Measurements from ENCODE around the gene ASPG.

The ASPG gene

GRCh38 chr14:104138718-104139459 lies 53.4 kb downstream of the ASPG start:
- DNase-seq, result no peak

- no peak for DNase-seq
Measured at GRCh38 chr14:104139460-104140212, 54.1 kb downstream of the ASPG start.

- no peak for DNase-seq
Measured at GRCh38 chr14:104140213-104140462, 54.6 kb downstream of the ASPG start.

- no peak for DNase-seq
Measured at GRCh38 chr14:104140463-104141331, 55.2 kb downstream of the ASPG start.

- no peak for DNase-seq
Measured at GRCh38 chr14:104141621-104142091, 56.2 kb downstream of the ASPG start.

GRCh38 chr14:104142136-104142945 lies 56.8 kb downstream of the ASPG start:
- no peak for DNase-seq

- DNase-seq, result no peak
Measured at GRCh38 chr14:104142946-104143470, 57.5 kb downstream of the ASPG start.

- no peak for DNase-seq
Measured at GRCh38 chr14:104143521-104144452, 58.3 kb downstream of the ASPG start.

GRCh38 chr14:104144453-104144790 lies 58.9 kb downstream of the ASPG start:
- DNase-seq, result no peak

GRCh38 chr14:104144911-104145825 lies 59.7 kb downstream of the ASPG start:
- no peak for DNase-seq

GRCh38 chr14:104145826-104146601 lies 60.5 kb downstream of the ASPG start:
- no peak for DNase-seq

GRCh38 chr14:104146651-104147345 lies 61.3 kb downstream of the ASPG start:
- no peak for DNase-seq

GRCh38 chr14:104147346-104148125 lies 62.0 kb downstream of the ASPG start:
- no peak for DNase-seq

GRCh38 chr14:104148433-104149277 lies 63.2 kb downstream of the ASPG start:
- no peak for DNase-seq

GRCh38 chr14:104149278-104149595 lies 63.7 kb downstream of the ASPG start:
- DNase-seq, result no peak

- no peak for DNase-seq
Measured at GRCh38 chr14:104149617-104150135, 64.2 kb downstream of the ASPG start.

Data from NCI-H526 treated with DMSO at 0.1 percent for 48 hours (cell line).